ENCODE results near the gene M6PR. TPM values are rescaled to one million over a fixed set of nuclear protein-coding genes. Genes with fewer than 3 reads are reported as not detected.

Gene M6PR
- polyA plus RNA-seq, 6 donors from 2014 or later = 170 to 267 (median 192) TPM

DNA sequence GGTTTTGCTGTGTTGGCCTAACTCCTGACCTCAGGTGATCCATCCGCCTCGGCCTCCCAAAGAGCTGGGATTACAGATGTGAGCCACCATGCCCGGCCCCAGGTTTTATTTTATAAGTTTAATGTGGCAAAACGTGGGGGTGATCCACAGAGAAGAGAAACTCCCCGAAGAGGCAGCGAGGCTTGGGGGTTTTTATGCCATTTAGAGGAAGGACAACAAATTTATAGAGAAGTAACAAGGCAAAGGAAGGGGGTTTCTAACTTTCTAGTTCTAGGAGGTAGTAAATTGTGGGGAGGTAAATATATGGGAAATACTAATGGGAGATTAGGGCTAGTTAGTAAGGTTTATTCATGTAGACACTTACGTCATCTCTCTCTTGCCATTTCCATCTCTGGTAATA lies 52.4 kb downstream of the M6PR start:
- DNase-seq (no peak), ATAC-seq (ENCODE audit: low read depth in 2 of 2) (no peak)
- peaks cover 0 to 14% (median 4%) of the 10 kb centered on the region in 3 donors for H3K27me3 Mint-ChIP-seq
- peaks cover 0 to 14% (median 5%) of the 10 kb centered on the region in 7 donors for H3K9me3 Mint-ChIP-seq
- no peaks in the 10 kb centered on the region for H3K36me3 Mint-ChIP-seq
- no peak overlapping the region for H3K4me3 Mint-ChIP-seq
- H3K4me1 Mint-ChIP-seq = peaks cover 5 to 8% (median 7%) of the 10 kb centered on the region in 3 donors
- H3K27ac Mint-ChIP-seq = peak overlapping the region in 1 of 6 donors; percentile 47

DNA sequence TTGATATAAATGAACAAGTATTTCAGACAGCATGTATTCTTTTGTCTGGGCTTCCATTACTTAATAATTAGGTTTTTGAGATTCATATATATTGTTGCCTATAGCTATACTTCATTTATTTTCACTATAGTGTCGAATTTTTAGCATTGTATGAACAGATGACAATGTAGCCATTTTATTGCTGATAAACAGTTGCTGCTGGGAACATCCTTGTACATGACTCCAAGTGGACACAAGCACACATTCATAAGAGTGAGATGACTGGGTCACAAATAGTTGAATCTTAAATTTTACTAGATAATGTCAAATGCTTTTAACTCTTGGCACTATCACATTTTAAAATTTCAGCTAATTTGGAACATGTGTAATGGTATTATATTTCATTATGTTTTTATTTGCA lies 54.5 kb downstream of the M6PR start:
- DNase-seq = no peak
- H3K4me1 Mint-ChIP-seq = peaks cover 9 to 11% (median 9%) of the 10 kb centered on the region in 3 donors
- H3K27me3 Mint-ChIP-seq = peaks cover 0 to 14% (median 4%) of the 10 kb centered on the region in 3 donors
- no peaks in the 10 kb centered on the region for H3K36me3 Mint-ChIP-seq
- peaks cover 0 to 4% (median 2%) of the 10 kb centered on the region in 7 donors for H3K9me3 Mint-ChIP-seq
- no peak overlapping the region for H3K27ac Mint-ChIP-seq
- no peak for ATAC-seq (ENCODE audit: low read depth in 2 of 2)
- no peak overlapping the region for H3K4me3 Mint-ChIP-seq

DNA sequence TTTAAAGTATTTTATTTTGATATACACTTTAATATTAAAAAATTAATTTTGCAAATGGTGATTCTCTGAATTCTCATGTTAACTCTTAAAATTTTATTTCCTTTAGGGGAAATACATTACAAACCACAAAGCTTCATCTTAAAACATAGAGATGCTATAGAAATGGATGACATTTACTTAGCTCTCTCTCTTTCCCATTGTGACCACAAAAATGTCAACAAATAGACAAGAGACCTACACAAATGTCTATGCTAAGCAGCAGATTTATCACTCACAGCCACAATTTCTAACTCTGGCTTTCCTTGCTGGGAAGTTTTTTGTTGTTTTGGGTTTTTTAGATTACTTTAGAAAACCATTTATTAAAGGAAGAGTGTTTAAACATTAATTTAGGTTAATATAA lies 55.1 kb downstream of the M6PR start:
- no peak for ATAC-seq (ENCODE audit: low read depth in 2 of 2)
- Mint-ChIP-seq H3K27ac (no peak overlapping the region), H3K9me3 (no peaks in the 10 kb centered on the region), H3K36me3 (no peaks in the 10 kb centered on the region), H3K27me3 (peaks cover 0 to 14% (median 4%) of the 10 kb centered on the region in 3 donors), H3K4me3 (no peak overlapping the region), H3K4me1 (peaks cover 5 to 7% (median 6%) of the 10 kb centered on the region in 3 donors)
- no peak for DNase-seq

DNA sequence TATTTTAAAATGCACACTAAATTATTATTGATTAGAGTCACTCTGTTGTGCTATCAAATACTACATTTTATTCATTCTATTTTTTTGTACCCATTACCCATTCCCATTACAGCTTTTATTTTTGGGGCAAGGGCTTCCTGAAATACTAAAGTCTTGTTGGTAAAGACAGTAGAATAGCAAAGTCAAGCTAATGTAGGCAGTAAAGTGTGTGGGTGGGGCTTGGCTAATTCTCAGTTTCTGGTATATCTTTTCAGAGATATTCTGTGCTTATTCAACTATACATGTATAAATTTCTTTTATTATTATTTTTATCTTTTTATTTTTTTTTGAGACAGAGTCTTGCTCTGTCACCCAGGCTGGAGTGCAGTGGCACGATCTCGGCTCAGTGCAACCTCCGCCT lies 57.5 kb downstream of the M6PR start:
- no peaks in the 10 kb centered on the region for H3K36me3 Mint-ChIP-seq
- no peak for DNase-seq

More for the DNA sequence above, 57.5 kb downstream of the M6PR start:
- H3K4me3 Mint-ChIP-seq = peak overlapping the region in 1 of 8 donors; percentile 47
- no peaks in the 10 kb centered on the region for H3K9me3 Mint-ChIP-seq
- H3K27me3 Mint-ChIP-seq = peaks cover 0 to 1% (median 0%) of the 10 kb centered on the region in 3 donors
- no peak for ATAC-seq (ENCODE audit: low read depth in 2 of 2)
- no peak overlapping the region for H3K27ac Mint-ChIP-seq
- peaks cover 5 to 7% (median 6%) of the 10 kb centered on the region in 3 donors for H3K4me1 Mint-ChIP-seq

Other genes with a start within 250 kb of the M6PR start
- gene A2ML1, start 127.0 kb downstream of the M6PR start, polyA plus RNA-seq (ENCODE audit: low read depth in 6 of 6) = not detected
- gene PHC1, start 35.1 kb downstream of the M6PR start, polyA plus RNA-seq (ENCODE audit: low read depth in 6 of 6) = 10 to 100 TPM; 14.9 to 31.0 (median 18.8) TPM
- 1 to 10 TPM in 5 of 6 donors, under 1 TPM in 1; 0.40 to 7.1 (median 4.7) TPM for gene KLRG1, start 39.9 kb upstream of the M6PR start, polyA plus RNA-seq (ENCODE audit: low read depth in 6 of 6)
- under 1 TPM in 1 of 6 donors, not detected in 5; 0.48 TPM for gene A2M, start 166.3 kb upstream of the M6PR start, polyA plus RNA-seq (ENCODE audit: low read depth in 6 of 6)